Keratinocyte (primary cell): ENCODE data around the gene NINJ1. TPM values are rescaled to one million over a fixed set of nuclear protein-coding genes. Genes with fewer than 3 reads are reported as not detected.

Experiments
- DNase-seq: peaks from one replicate; pipeline ENCODE4 v3.0.0-alpha.2; 2011; ENCODE audit warnings: low read depth, missing footprints, low spot score
- FAIRE-seq: peaks from 2 replicates; lab custom pipeline; 2011; peaks lifted over from hg19 to GRCh38; lab: Jason Lieb, UNC
- H2AFZ ChIP-seq: 2 replicates; pipeline ENCODE4 v1.6.0; 2012; ENCODE audit warnings: low read length, control low read depth, inconsistent platforms; ENCODE audit not compliant: control insufficient read depth
- H3K27ac ChIP-seq: 2 replicates; pipeline ENCODE4 v1.5.1; 2011; ENCODE audit warnings: low read length; ENCODE audit not compliant: control insufficient read depth, insufficient read depth
- H3K27me3 ChIP-seq: 3 replicates; pipeline ENCODE4 v1.6.0; 2011; ENCODE audit warnings: low read length; ENCODE audit not compliant: control insufficient read depth, insufficient read depth; ENCODE audit errors: extremely low read depth
- H3K36me3 ChIP-seq, 2 experiments: 2 replicates in 1 of 2; 3 replicates in 1 of 2; pipeline ENCODE4 v1.5.1; 2011; ENCODE audit warnings: low read length in 2 of 2, mild to moderate bottlenecking in 1 of 2; ENCODE audit not compliant: control insufficient read depth in 2 of 2, insufficient read depth in 2 of 2; ENCODE audit errors: extremely low read depth in 1 of 2
- H3K4me1 ChIP-seq: 3 replicates; pipeline ENCODE4 v1.5.1; 2011; ENCODE audit warnings: low read length; ENCODE audit not compliant: control insufficient read depth, insufficient read depth; ENCODE audit errors: extremely low read depth
- H3K4me2 ChIP-seq: 3 replicates; pipeline ENCODE4 v1.6.0; 2011; ENCODE audit warnings: low read depth, low read length; ENCODE audit not compliant: control insufficient read depth, insufficient read depth; ENCODE audit errors: extremely low read depth
- H3K4me3 ChIP-seq, 3 experiments: fragments of 200-600 bp in 1 of 3; sonication (generic) in 1 of 3; 2 replicates in 2 of 3; 3 replicates in 1 of 3; pipeline ENCODE4 v1.5.1; 2011 to 2016; ENCODE audit warnings: low read length in 3 of 3, mild to moderate bottlenecking in 3 of 3, control low read depth in 2 of 3, inconsistent platforms in 1 of 3, low read depth in 1 of 3, mixed read lengths in 1 of 3, mixed run types in 1 of 3, moderate library complexity in 1 of 3; ENCODE audit not compliant: control insufficient read depth in 2 of 3, insufficient read depth in 2 of 3; ENCODE audit errors: extremely low read depth in 1 of 3
- H3K79me2 ChIP-seq: 2 replicates; pipeline ENCODE4 v1.6.0; 2012; ENCODE audit warnings: low read length; ENCODE audit not compliant: control insufficient read depth, insufficient read depth
- H3K9ac ChIP-seq: 3 replicates; pipeline ENCODE4 v1.6.0; 2011; ENCODE audit warnings: low read length; ENCODE audit not compliant: control insufficient read depth, insufficient read depth; ENCODE audit errors: extremely low read depth
- H3K9me1 ChIP-seq: 3 replicates; pipeline ENCODE4 v1.6.0; 2011; ENCODE audit warnings: low read length; ENCODE audit not compliant: control insufficient read depth, insufficient read depth; ENCODE audit errors: extremely low read depth
- H3K9me3 ChIP-seq: 2 replicates; pipeline ENCODE4 v1.5.1; 2012; ENCODE audit warnings: low read depth, low read length; ENCODE audit not compliant: control insufficient read depth
- H4K20me1 ChIP-seq: 3 replicates; pipeline ENCODE4 v1.6.0; 2011; ENCODE audit warnings: low read length; ENCODE audit not compliant: control insufficient read depth, insufficient read depth; ENCODE audit errors: extremely low read depth
- EZH2 ChIP-seq: IDR thresholded peaks from one replicate; pipeline ENCODE4 v1.6.1; 2012; ENCODE audit warnings: inconsistent platforms, mild to moderate bottlenecking, low read length, moderate library complexity
- dilution Hi-C: fragments of 300-500 bp; cut with MboI; formaldehyde crosslinking; loops from one replicate; pipeline ENCODE4 v1.7.0; 2020; ENCODE audit warnings: low sequenced_read_pairs; ENCODE audit not compliant: extremely low pct_ligation_motif_present
- polyA plus RNA-seq, 5 experiments: library from polyadenylated mRNA; depleted of rRNA in 3 of 5; stranded (reverse) in 3 of 5; stranded (forward) in 1 of 5; unstranded in 1 of 5; fragments of >200 nt; gene quantifications; 1 replicate in 1 of 5; 2 replicates in 3 of 5; 3 replicates in 1 of 5; pipeline versions ENCODE4 v1.2.1 to v1.2.3, GENCODE V29; 2011 to 2012; ENCODE audit warnings: missing spikeins in 2 of 5, low read depth in 1 of 5, low replicate concordance in 1 of 5
- TF ChIP-seq, protein P1 (sequence below), 3 experiments: IDR thresholded peaks in 1 of 3; conservative IDR thresholded peaks in 1 of 3; optimal IDR thresholded peaks in 1 of 3; 2 replicates in 2 of 3; 3 replicates in 1 of 3; pipeline versions ENCODE3 to v1.5.1; 2011; ENCODE audit warnings: low read length in 3 of 3, mild to moderate bottlenecking in 3 of 3, moderate library complexity in 2 of 3, control low read depth in 1 of 3, inconsistent platforms in 1 of 3; ENCODE audit not compliant: insufficient read depth in 2 of 3; ENCODE audit errors: extremely low read depth in 1 of 3

NINJ1 gene
- polyA plus RNA-seq, 1 donor (not counting 4 experiments of a cell fraction or from before 2014, with no cell fraction given) = 7.4 TPM

- no peaks in the 10 kb centered on the region for H3K36me3 ChIP-seq
- no peak for DNase-seq
- peak overlapping the region in 2 of 3 experiments; percentile 72 to 85 for H3K4me3 ChIP-seq
- no peak overlapping the region for H2AFZ ChIP-seq
- TF ChIP-seq EZH2 = no peak
- TF ChIP-seq, protein P1, sequence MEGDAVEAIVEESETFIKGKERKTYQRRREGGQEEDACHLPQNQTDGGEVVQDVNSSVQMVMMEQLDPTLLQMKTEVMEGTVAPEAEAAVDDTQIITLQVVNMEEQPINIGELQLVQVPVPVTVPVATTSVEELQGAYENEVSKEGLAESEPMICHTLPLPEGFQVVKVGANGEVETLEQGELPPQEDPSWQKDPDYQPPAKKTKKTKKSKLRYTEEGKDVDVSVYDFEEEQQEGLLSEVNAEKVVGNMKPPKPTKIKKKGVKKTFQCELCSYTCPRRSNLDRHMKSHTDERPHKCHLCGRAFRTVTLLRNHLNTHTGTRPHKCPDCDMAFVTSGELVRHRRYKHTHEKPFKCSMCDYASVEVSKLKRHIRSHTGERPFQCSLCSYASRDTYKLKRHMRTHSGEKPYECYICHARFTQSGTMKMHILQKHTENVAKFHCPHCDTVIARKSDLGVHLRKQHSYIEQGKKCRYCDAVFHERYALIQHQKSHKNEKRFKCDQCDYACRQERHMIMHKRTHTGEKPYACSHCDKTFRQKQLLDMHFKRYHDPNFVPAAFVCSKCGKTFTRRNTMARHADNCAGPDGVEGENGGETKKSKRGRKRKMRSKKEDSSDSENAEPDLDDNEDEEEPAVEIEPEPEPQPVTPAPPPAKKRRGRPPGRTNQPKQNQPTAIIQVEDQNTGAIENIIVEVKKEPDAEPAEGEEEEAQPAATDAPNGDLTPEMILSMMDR (optimal IDR thresholded peaks at IDR 0.05 in 1 of 3, IDR thresholded peaks at IDR 0.05 in 1 of 3, conservative IDR thresholded peaks at IDR 0.05 in 1 of 3; ENCODE audit: extremely low read depth in 1 of 3, insufficient read depth in 2 of 3, low read length in 3 of 3) = no peak
- peaks cover 4% of the 10 kb centered on the region for H3K9me1 ChIP-seq
- peaks cover 33% of the 10 kb centered on the region for H3K79me2 ChIP-seq
- no peaks in the 10 kb centered on the region for H3K9me3 ChIP-seq
- dilution Hi-C loops = no loop called here
- H3K9ac ChIP-seq = peak overlapping the region; percentile 82
- no peak overlapping the region for H3K27ac ChIP-seq
- FAIRE-seq = no peak
- H3K27me3 ChIP-seq = no peaks in the 10 kb centered on the region
- H3K4me2 ChIP-seq = peak overlapping the region; percentile 74
- peaks cover 7% of the 10 kb centered on the region for H4K20me1 ChIP-seq
- H3K4me1 ChIP-seq = peaks cover 36% of the 10 kb centered on the region
These were observed 36.4 kb downstream of the NINJ1 start for GRCh38 chr9:93097511-93098201.

DNA sequence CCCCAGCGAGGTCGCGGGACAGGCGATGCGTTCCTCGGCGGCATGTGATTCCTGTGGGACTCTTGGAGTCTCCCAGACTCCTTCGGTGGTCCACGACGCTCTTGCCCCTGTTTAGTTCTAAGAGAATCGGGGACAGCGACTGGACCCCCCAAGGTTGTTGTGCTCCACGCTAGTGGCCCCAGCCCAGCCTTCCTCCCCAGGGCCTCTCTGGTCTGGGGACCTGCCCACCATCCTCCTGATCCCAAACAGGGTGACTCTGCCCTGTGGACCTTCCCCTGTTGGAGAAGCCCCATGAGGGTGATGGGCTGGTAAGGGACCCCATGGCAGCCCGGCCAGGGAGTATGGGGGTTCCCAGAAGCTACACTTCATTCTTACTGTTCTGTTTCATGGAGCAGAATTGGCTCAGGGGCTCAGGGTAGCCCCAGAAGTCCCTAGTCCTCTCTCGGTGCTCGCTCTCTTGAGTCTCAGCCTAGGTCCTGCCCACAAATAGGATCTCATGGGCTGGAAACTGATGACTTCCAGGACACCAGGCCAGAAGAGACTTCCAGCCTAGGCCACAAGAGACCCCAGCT, 37.2 kb downstream of the NINJ1 start:
- peak overlapping the region; percentile 74 for H3K4me2 ChIP-seq
- H4K20me1 ChIP-seq = peaks cover 7% of the 10 kb centered on the region
- peaks cover 36% of the 10 kb centered on the region for H3K4me1 ChIP-seq
- FAIRE-seq (no peak), DNase-seq (no peak)
- dilution Hi-C loops = no loop called here
- no peaks in the 10 kb centered on the region for H3K9me3 ChIP-seq
- TF ChIP-seq, protein P1 (optimal IDR thresholded peaks at IDR 0.05 in 1 of 3, IDR thresholded peaks at IDR 0.05 in 1 of 3, conservative IDR thresholded peaks at IDR 0.05 in 1 of 3; ENCODE audit: extremely low read depth in 1 of 3, insufficient read depth in 2 of 3, low read length in 3 of 3) = no peak
- no peak for TF ChIP-seq EZH2
- H3K27ac ChIP-seq = peak overlapping the region; percentile 60
- H3K9me1 ChIP-seq = peaks cover 4% of the 10 kb centered on the region
- H3K36me3 ChIP-seq = no peaks in the 10 kb centered on the region
- peak overlapping the region; percentile 72 to 85 (median 82) for H3K4me3 ChIP-seq
- H3K27me3 ChIP-seq = no peaks in the 10 kb centered on the region
- peak overlapping the region; percentile 73 for H2AFZ ChIP-seq
- peak overlapping the region; percentile 82 for H3K9ac ChIP-seq
- peaks cover 33% of the 10 kb centered on the region for H3K79me2 ChIP-seq
